NCI-H2029 treated with DMSO at 0.1 percent for 48 hours (cell line): ENCODE measurements around the gene KPRP.

ENCODE experiments used
- DNase-seq: peaks from one replicate; lab custom pipeline; 2025; lab: John Stamatoyannopoulos, UW

The KPRP gene

DNA sequence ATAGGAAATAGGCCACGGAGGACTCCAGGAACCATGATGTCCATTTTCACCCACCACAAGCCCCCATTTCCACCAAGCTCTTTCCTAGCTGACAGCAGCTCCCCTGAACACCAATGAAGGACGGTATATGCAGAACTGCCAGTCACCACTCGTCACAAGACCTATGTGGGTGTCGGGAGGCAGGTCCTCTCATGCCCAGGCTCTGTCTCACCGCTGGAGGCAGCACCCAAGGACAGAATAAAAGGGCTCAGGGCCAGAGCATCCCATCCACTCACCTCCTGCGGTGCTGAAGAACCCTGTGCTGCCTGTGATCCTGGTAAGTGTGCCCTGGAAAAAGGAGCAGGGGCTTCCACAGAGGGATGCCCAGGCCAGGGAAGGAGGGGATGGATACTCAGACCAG, 17.1 kb downstream of the KPRP start, which contains the start of gene LCE1F:
TSS of gene LCE1F (plus strand) at position 266 of the 400 bp plus-strand sequence. CDS start 1,232 bp downstream, outside the sequence.
- DNase-seq = no peak

GRCh38 chr1:152776361-152776760, 18.5 kb downstream of the KPRP start:
- DNase-seq = no peak

DNA sequence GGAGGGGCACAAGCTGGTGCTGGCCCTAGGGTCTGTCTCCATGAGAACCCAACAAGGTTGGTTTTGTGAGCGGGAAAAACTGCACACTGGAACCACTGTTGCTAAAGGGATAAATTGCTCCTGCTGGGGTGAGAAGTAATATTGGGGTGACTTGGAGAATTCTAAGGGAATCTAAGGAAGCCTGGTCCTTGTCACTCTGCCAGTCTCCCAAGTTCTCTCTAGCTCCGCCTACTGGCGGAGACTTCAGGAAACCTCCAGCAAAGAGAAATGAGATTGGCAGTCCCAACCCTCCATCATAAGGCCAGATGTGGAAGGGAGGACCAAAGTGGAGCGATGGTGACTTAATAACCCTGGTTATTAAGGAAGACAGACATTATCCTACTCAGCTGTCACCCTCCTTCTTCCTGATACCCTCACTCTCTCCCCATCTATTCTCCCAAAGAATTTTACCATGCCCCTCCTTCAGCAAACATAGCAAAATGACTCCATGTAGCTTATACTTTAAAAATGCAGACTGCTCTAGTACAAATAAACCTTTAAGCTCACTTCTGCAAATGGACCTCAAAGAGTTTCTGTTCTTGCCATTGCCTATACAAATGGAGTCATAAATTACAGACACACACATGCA, 19.8 kb downstream of the KPRP start:
- no peak for DNase-seq

- no peak for DNase-seq
These were observed 25.3 kb downstream of the KPRP start for GRCh38 chr1:152783095-152783494.

- DNase-seq = no peak
These were observed 28.3 kb downstream of the KPRP start, which contains the start of gene LCE1E for GRCh38 chr1:152786077-152786476. LCE1E (plus strand) TSS chr1:152786257; CDS start chr1:152787300, 1,043 bp downstream.

DNA sequence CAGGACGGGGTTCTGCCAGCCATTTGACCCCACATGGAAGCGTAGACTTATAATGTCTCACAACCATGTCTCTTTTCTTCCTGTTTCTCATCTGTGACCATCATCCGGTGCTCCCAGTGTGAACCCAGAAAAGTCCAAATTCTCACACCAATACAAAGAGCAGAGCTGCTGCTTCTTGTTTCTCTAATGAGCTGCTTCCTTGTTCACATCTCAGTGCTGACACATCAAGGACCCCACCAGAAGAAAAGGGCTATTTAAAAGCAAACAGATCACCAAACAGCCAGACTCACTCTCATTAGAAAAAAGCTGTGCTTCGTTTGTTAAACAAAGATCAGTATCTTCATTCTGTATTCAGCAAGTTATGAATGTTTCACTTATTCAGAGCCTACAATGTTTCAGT, 37.9 kb downstream of the KPRP start:
- no peak for DNase-seq

GRCh38 chr1:152796421-152796820, 38.6 kb downstream of the KPRP start, which contains the start of gene LCE1D:
LCE1D (plus strand) TSS chr1:152796721; CDS start chr1:152797795, 1,074 bp downstream.
- DNase-seq = no peak

GRCh38 chr1:152801333-152801732, 43.5 kb downstream of the KPRP start:
- no peak for DNase-seq

DNA sequence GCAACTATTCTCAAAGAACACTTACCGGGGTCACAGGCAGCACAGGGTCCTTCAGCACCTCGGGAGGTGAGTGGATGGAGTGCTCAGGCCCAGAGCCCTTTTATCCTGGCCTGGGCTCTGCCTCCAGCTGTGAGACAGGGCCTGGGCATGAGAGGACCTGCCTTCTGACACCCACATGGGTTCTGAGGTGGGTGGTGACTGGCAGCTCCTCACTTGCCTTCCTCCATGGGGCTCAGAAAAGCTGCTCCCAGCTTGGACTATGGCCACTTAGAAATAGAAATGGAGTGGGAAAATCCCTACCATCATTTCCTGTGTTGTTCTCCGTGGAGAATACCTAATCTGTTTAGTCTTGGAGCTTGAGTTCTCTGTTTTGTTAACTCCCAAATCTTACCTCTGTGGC, 48.8 kb downstream of the KPRP start, which contains the start of gene LCE1C:
TSS of gene LCE1C (minus strand) at position 76 of the 400 bp plus-strand sequence. CDS start 1,173 bp downstream, outside the sequence.
- no peak for DNase-seq

DNA sequence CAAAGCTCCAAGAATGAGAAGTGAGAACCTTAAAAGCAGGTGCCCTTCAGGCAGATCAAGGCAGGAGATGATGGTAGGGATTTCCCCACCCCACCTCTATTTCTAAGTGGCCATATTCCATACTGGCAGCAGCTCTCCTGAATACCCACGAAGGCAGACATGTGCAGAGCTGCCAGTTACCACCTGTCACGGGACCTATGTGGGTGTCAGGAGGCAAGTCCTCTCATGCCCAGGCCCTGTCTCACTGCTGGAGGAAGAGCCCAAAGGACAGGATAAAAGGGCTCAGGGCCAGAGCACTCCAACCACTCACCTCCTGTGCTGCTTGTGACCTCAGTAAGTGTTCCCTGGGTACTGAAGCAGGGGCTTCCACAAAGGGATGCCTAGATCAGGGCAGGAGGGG, 53.2 kb downstream of the KPRP start:
- DNase-seq = no peak
